OCI-LY3 (cell line): ENCODE results near the gene FKBP10.

Experiments
- H2AFZ ChIP-seq: fragments of 200-600, 300-600 bp; shearing (Covaris generic); 2 replicates; pipeline ENCODE4 v1.6.0; 2014; ENCODE audit warnings: antibody characterized with exemption, low read depth, low read length
- H3K27ac ChIP-seq: fragments of 200-600, 300-600 bp; sonication (generic); 2 replicates; pipeline ENCODE4 v1.5.1; 2014; ENCODE audit warnings: mild to moderate bottlenecking, low read length, moderate library complexity, mixed read lengths
- H3K27me3 ChIP-seq: fragments of 200-600, 300-600 bp; sonication (generic); 2 replicates; pipeline ENCODE4 v1.6.1; 2014; ENCODE audit warnings: low read depth, low read length, mixed read lengths
- H3K36me3 ChIP-seq: fragments of 200-600, 300-600 bp; sonication (generic); replicated peaks from 2 replicates; pipeline ENCODE3; 2014; ENCODE audit warnings: low read depth, low read length, mixed read lengths
- H3K4me1 ChIP-seq: fragments of 300-600, 200-600 bp; sonication (generic); 2 replicates; pipeline ENCODE4 v1.6.1; 2014; ENCODE audit warnings: low read length, mixed read lengths
- H3K4me2 ChIP-seq: fragments of 200-600, 300-600 bp; sonication (generic); 2 replicates; pipeline ENCODE4 v1.6.1; 2014; ENCODE audit warnings: low read length, mixed read lengths
- H3K4me3 ChIP-seq: fragments of 300-600, 200-600 bp; sonication (generic); 2 replicates; pipeline ENCODE4 v1.5.1; 2014; ENCODE audit warnings: antibody characterized with exemption, mild to moderate bottlenecking, low read length, moderate library complexity
- H3K79me2 ChIP-seq: fragments of 300-600, 200-600 bp; shearing (Covaris generic); 2 replicates; pipeline ENCODE4 v1.6.1; 2014; ENCODE audit warnings: mild to moderate bottlenecking, low read length, mixed read lengths
- H3K9ac ChIP-seq: fragments of 300-600, 200-600 bp; shearing (Covaris generic); 2 replicates; pipeline ENCODE4 v1.6.0; 2014; ENCODE audit warnings: mild to moderate bottlenecking, low read length, moderate library complexity
- H3K9me3 ChIP-seq: fragments of 200-600, 300-600 bp; shearing (Covaris generic); 2 replicates; pipeline ENCODE4 v1.6.1; 2014; ENCODE audit warnings: low read length, mixed read lengths; ENCODE audit not compliant: insufficient read depth
- H4K20me1 ChIP-seq: fragments of 200-600, 300-600 bp; sonication (generic); 2 replicates; pipeline ENCODE4 v1.6.1; 2016; ENCODE audit warnings: low read length, mixed read lengths; ENCODE audit not compliant: insufficient read depth
- CTCF ChIP-seq: fragments of 200-600, 300-600 bp; sonication (generic); IDR thresholded peaks from 2 replicates; pipeline ENCODE4 v1.5.1; 2014; ENCODE audit warnings: antibody characterized with exemption, low read length, low read depth
- EZH2phosphoT487 ChIP-seq: fragments of 200-600 bp; shearing (Covaris generic); IDR thresholded peaks from 2 replicates; pipeline ENCODE4 v1.6.1; 2018; ENCODE audit warnings: antibody characterized with exemption, mixed run types, low read depth

FKBP10 gene

GRCh38 chr17:41816637-41817320 is 4.0 kb downstream of the FKBP10 start:
- no peak overlapping the region for H2AFZ ChIP-seq
- H3K4me1 ChIP-seq = peaks cover 27% of the 10 kb centered on the region
- no peaks in the 10 kb centered on the region for H3K9me3 ChIP-seq
- TF ChIP-seq CTCF = no peak
- TF ChIP-seq EZH2phosphoT487 = no peak
- H3K4me2 ChIP-seq = no peak overlapping the region
- H3K27me3 ChIP-seq = peaks cover 12% of the 10 kb centered on the region
- no peak overlapping the region for H3K4me3 ChIP-seq
- no peak overlapping the region for H3K9ac ChIP-seq
- peaks cover 3% of the 10 kb centered on the region; the same call in 1 of the 2 replicates for H3K79me2 ChIP-seq
- H4K20me1 ChIP-seq = no peaks in the 10 kb centered on the region
- no peak overlapping the region for H3K27ac ChIP-seq
- no peaks in the 10 kb centered on the region for H3K36me3 ChIP-seq

GRCh38 chr17:41818024-41818423 is 5.2 kb downstream of the FKBP10 start:
- Histone ChIP-seq H4K20me1 (no peaks in the 10 kb centered on the region), H3K36me3 (no peaks in the 10 kb centered on the region), H3K4me3 (peak overlapping the region; percentile 88), H3K79me2 (peaks cover 3% of the 10 kb centered on the region; the same call in 1 of the 2 replicates), H2AFZ (no peak overlapping the region), H3K27me3 (peaks cover 4% of the 10 kb centered on the region; the same call in 1 of the 2 replicates), H3K9me3 (no peaks in the 10 kb centered on the region), H3K9ac (peak overlapping the region; percentile 88; the same call in 1 of the 2 replicates), H3K4me1 (peaks cover 20% of the 10 kb centered on the region), H3K4me2 (peak overlapping the region; percentile 99), H3K27ac (peak overlapping the region; percentile 58)
- TF ChIP-seq EZH2phosphoT487 = no peak
- no peak for TF ChIP-seq CTCF

DNA sequence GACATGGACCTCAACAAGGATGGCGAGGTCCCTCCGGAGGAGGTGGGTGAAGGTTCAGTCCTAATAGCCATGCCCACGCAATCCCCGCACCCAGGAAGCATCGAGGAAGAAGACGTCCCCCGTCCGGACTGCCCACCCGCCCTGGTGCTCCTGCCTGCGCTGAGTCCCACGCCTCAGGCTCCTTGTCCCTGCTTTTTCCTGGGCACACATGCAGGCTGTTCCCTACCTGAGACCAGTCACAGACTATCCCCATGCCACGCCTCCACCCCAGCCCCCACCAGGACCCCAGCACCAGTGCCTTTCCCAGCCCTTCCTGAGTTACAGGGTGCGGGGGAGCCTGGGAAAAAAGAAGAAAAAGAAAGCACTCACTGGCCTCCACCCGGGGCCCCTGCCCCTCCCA is 9.0 kb downstream of the FKBP10 start:
- Histone ChIP-seq H3K9ac (no peak overlapping the region), H3K27ac (no peak overlapping the region), H2AFZ (no peak overlapping the region), H3K4me2 (no peak overlapping the region), H3K27me3 (no peaks in the 10 kb centered on the region), H3K79me2 (peaks cover 3% of the 10 kb centered on the region; the same call in 1 of the 2 replicates), H3K36me3 (peaks cover 8% of the 10 kb centered on the region), H3K9me3 (no peaks in the 10 kb centered on the region), H3K4me1 (peaks cover 20% of the 10 kb centered on the region), H4K20me1 (no peaks in the 10 kb centered on the region), H3K4me3 (no peak overlapping the region)
- TF ChIP-seq CTCF (no peak), EZH2phosphoT487 (no peak)

DNA sequence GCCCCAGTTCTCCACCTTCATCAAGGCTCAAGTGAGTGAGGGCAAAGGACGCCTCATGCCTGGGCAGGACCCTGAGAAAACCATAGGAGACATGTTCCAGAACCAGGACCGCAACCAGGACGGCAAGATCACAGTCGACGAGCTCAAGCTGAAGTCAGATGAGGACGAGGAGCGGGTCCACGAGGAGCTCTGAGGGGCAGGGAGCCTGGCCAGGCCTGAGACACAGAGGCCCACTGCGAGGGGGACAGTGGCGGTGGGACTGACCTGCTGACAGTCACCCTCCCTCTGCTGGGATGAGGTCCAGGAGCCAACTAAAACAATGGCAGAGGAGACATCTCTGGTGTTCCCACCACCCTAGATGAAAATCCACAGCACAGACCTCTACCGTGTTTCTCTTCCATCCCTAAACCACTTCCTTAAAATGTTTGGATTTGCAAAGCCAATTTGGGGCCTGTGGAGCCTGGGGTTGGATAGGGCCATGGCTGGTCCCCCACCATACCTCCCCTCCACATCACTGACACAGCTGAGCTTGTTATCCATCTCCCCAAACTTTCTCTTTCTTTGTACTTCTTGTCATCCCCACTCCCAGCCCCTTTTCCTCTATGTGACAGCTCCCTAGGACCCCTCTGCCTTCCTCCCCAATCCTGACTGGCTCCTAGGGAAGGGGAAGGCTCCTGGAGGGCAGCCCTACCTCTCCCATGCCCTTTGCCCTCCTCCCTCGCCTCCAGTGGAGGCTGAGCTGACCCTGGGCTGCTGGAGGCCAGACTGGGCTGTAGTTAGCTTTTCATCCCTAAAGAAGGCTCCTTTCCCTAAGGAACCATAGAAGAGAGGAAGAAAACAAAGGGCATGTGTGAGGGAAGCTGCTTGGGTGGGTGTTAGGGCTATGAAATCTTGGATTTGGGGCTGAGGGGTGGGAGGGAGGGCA is 9.7 kb downstream of the FKBP10 start:
- Histone ChIP-seq H4K20me1 (no peaks in the 10 kb centered on the region), H3K79me2 (peaks cover 3% of the 10 kb centered on the region; the same call in 1 of the 2 replicates), H3K27ac (no peak overlapping the region), H3K27me3 (no peaks in the 10 kb centered on the region), H3K9ac (no peak overlapping the region), H3K4me3 (no peak overlapping the region), H3K4me1 (peaks cover 20% of the 10 kb centered on the region), H2AFZ (no peak overlapping the region), H3K9me3 (no peaks in the 10 kb centered on the region), H3K36me3 (peaks cover 8% of the 10 kb centered on the region), H3K4me2 (no peak overlapping the region)
- TF ChIP-seq EZH2phosphoT487 = no peak
- TF ChIP-seq CTCF = no peak
